GM21423 (cell line): Measurements from ENCODE around the gene ZFP1.

Experiments used
- ATAC-seq: cut with Tn5 transposase; IDR thresholded peaks from one replicate; pipeline ENCODE4 v1.9.1; 2021; ENCODE audit warnings: mild to moderate bottlenecking, moderate library complexity; ENCODE audit not compliant: unreplicated experiment

Gene ZFP1

GRCh38 chr16:75147968-75148310, 385 bp upstream of the ZFP1 start:
- no peak for ATAC-seq

GRCh38 chr16:75151798-75152197, 3.5 kb downstream of the ZFP1 start:
- ATAC-seq: no peak

GRCh38 chr16:75152635-75153034, 4.3 kb downstream of the ZFP1 start:
- no peak for ATAC-seq

GRCh38 chr16:75160386-75160785, 12.1 kb downstream of the ZFP1 start:
- no peak for ATAC-seq

GRCh38 chr16:75169899-75170405, 21.6 kb downstream of the ZFP1 start:
- ATAC-seq: no peak

- ATAC-seq: no peak
These were observed 24.3 kb downstream of the ZFP1 start for GRCh38 chr16:75172578-75172977.

GRCh38 chr16:75175074-75175473, 26.8 kb downstream of the ZFP1 start:
- no peak for ATAC-seq

- ATAC-seq: no peak
These were observed 28.6 kb downstream of the ZFP1 start for GRCh38 chr16:75176926-75177325.

- ATAC-seq: no peak
These were observed 30.9 kb downstream of the ZFP1 start for GRCh38 chr16:75179208-75179607.

- ATAC-seq: no peak
These were observed 33.3 kb downstream of the ZFP1 start for GRCh38 chr16:75181630-75182029.

- no peak for ATAC-seq
These were observed 40.6 kb downstream of the ZFP1 start for GRCh38 chr16:75188832-75189477.

- ATAC-seq: no peak
These were observed 41.4 kb downstream of the ZFP1 start for GRCh38 chr16:75189638-75190245.

- ATAC-seq: no peak
These were observed 44.4 kb downstream of the ZFP1 start for GRCh38 chr16:75192606-75193264.

- ATAC-seq: no peak
These were observed 44.9 kb downstream of the ZFP1 start for GRCh38 chr16:75193265-75193650.

- no peak for ATAC-seq
These were observed 45.6 kb downstream of the ZFP1 start for GRCh38 chr16:75193730-75194444.

GRCh38 chr16:75195811-75196790, 47.8 kb downstream of the ZFP1 start:
- no peak for ATAC-seq

- ATAC-seq: no peak
These were observed 48.5 kb downstream of the ZFP1 start for GRCh38 chr16:75196836-75197235.

GRCh38 chr16:75197522-75198134, 49.3 kb downstream of the ZFP1 start:
- ATAC-seq: no peak

GRCh38 chr16:75198135-75198600, 49.8 kb downstream of the ZFP1 start:
- no peak for ATAC-seq

- no peak for ATAC-seq
These were observed 53.8 kb downstream of the ZFP1 start for GRCh38 chr16:75202069-75202590.
